Prostate gland (tissue), 2 donors: ENCODE data around the gene SIK2.

Experiments
- POLR2A ChIP-seq: fragments of 450-650 bp; IDR thresholded peaks from one replicate; pipeline ENCODE4 v1.6.1; 2016; ENCODE audit warnings: antibody characterized with exemption, mild to moderate bottlenecking
- POLR2AphosphoS5 ChIP-seq: sonication (generic); formaldehyde crosslinking; IDR thresholded peaks from one replicate; pipeline ENCODE4 v1.6.1; 2017; ENCODE audit warnings: antibody characterized with exemption
- TF ChIP-seq, protein P1 (sequence below), 4 experiments: fragments of 200-600 bp in 2 of 4; fragments of 450-650 bp in 2 of 4; sonication (generic) in 2 of 4; IDR thresholded peaks; 1 replicate in 3 of 4; 2 replicates in 1 of 4; pipeline ENCODE4 v1.5.1; 2016 to 2019; ENCODE audit warnings: antibody characterized with exemption in 4 of 4, mild to moderate bottlenecking in 2 of 4, moderate library complexity in 2 of 4

DNA sequence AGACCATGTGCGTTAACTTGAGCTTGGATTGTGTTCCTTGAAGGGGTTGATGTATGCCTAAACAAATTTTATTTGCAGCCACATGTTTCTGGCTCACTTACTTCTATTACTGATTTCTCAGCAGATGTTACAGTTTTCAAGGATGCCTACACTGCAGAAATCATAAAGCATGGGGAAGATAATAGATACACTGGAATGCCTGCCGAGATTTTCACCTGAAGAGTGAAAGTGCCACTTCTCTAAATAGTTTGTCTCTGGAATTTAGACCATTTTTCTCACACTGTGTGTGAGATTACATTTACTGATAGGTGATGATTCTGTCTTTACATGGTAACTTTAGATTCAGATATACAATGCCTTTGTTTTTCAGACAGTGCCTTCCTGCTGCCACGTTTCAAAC lies 81.6 kb downstream of the SIK2 start:
- TF ChIP-seq, protein P1, sequence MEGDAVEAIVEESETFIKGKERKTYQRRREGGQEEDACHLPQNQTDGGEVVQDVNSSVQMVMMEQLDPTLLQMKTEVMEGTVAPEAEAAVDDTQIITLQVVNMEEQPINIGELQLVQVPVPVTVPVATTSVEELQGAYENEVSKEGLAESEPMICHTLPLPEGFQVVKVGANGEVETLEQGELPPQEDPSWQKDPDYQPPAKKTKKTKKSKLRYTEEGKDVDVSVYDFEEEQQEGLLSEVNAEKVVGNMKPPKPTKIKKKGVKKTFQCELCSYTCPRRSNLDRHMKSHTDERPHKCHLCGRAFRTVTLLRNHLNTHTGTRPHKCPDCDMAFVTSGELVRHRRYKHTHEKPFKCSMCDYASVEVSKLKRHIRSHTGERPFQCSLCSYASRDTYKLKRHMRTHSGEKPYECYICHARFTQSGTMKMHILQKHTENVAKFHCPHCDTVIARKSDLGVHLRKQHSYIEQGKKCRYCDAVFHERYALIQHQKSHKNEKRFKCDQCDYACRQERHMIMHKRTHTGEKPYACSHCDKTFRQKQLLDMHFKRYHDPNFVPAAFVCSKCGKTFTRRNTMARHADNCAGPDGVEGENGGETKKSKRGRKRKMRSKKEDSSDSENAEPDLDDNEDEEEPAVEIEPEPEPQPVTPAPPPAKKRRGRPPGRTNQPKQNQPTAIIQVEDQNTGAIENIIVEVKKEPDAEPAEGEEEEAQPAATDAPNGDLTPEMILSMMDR (IDR thresholded peaks at IDR 0.05), result no peak
- no peak for TF ChIP-seq POLR2AphosphoS5
- no peak for TF ChIP-seq POLR2A
